Measurements from ENCODE around the gene RGS3.

RGS3 gene

DNA sequence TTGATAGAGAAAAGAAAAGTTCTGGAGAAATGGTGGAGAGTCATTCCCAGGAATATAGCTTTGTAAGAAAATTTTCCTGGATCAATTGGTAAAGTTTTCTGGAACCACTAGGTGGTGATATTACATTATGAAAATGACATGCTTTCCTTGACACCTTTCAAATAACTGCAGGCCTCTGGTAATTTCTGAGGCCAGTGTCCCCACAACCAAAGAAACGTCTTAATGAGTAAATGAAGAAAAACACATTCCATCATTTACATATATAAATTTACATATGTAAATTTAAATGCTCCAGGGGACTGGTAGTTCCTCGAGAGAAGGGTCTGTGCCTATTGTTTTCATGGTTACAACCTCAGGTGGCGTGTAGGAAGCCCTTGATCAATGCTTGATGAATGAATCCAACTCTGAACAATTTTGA, 17.2 kb upstream of the RGS3 start:
- peak; percentile 67 for DNase-seq
- Histone ChIP-seq H2AK5ac (ENCODE audit: low read length, severe bottlenecking) (no peak overlapping the region), H3K23ac (ENCODE audit: low read length in 2 of 2) (no peak overlapping the region), H4K8ac (ENCODE audit: low read length) (no peak overlapping the region), H3K14ac (ENCODE audit: low read length in 2 of 2) (no peak overlapping the region), H3K4me3 (ENCODE audit: insufficient read depth in 1 of 2, low read depth in 1 of 2, low read length in 2 of 2) (no peak overlapping the region), H3K79me1 (replicated peaks; ENCODE audit: low read length, poor library complexity, severe bottlenecking) (no peaks in the 10 kb centered on the region), H2BK15ac (ENCODE audit: low read depth, poor library complexity, severe bottlenecking) (no peak overlapping the region), H3K36me3 (ENCODE audit: control insufficient read depth in 1 of 2, insufficient read depth in 2 of 2, low read depth in 1 of 2, low read length in 2 of 2) (no peaks in the 10 kb centered on the region), H3K4ac (ENCODE audit: low read depth in 1 of 2, low read length in 2 of 2) (no peak overlapping the region), H3K9ac (ENCODE audit: low read length) (no peak overlapping the region), H3K4me1 (ENCODE audit: control insufficient read depth, insufficient read depth, low read depth, low read length) (no peaks in the 10 kb centered on the region), H2AFZ (ENCODE audit: low read depth, low read length) (no peak overlapping the region), H4K91ac (ENCODE audit: low read length) (no peak overlapping the region), H3K27ac (ENCODE audit: low read length, poor library complexity, severe bottlenecking) (no peak overlapping the region), H2BK5ac (ENCODE audit: low read depth, low read length, poor library complexity, severe bottlenecking) (no peak overlapping the region), H3K9me3 (ENCODE audit: control insufficient read depth, low read length) (no peaks in the 10 kb centered on the region), H3K18ac (ENCODE audit: low read depth in 1 of 2, low read length in 2 of 2) (no peak overlapping the region), H2BK120ac (ENCODE audit: low read depth, low read length) (no peak overlapping the region), H2BK12ac (ENCODE audit: low read length in 2 of 2) (no peak overlapping the region), H3K4me2 (ENCODE audit: low read length, poor library complexity, severe bottlenecking) (no peak overlapping the region), H3K27me3 (ENCODE audit: control insufficient read depth in 1 of 2, insufficient read depth in 1 of 2, low read length in 2 of 2) (no peaks in the 10 kb centered on the region)
- WGBS: 80% methylated on average over 2 of the region's 3 CpGs

DNA sequence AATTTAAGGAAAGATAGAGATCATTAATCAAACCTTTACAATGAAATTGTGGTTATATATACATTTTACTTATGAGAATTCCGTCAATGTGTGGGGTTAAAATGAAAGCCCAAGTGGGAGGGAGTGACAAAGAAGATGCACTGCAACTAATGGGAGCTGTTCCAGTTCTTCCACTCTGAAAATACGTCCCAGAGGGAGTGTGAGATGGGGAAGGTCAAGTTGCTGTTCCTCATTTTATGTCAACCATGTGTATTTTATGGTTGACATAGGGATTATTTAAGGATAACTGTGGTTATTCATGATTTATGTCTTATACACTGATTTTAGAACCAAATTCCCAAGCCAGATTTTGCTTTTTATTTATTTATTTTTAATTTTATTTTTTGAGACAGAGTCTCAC, 14.2 kb upstream of the RGS3 start:
- Histone ChIP-seq H2BK12ac (ENCODE audit: low read length in 2 of 2) (no peak overlapping the region), H2AFZ (ENCODE audit: low read depth, low read length) (no peak overlapping the region), H3K4ac (ENCODE audit: low read depth in 1 of 2, low read length in 2 of 2) (no peak overlapping the region), H3K23ac (ENCODE audit: low read length in 2 of 2) (no peak overlapping the region), H3K27me3 (ENCODE audit: control insufficient read depth in 1 of 2, insufficient read depth in 1 of 2, low read length in 2 of 2) (no peaks in the 10 kb centered on the region), H2BK15ac (ENCODE audit: low read depth, poor library complexity, severe bottlenecking) (no peak overlapping the region), H2BK5ac (ENCODE audit: low read depth, low read length, poor library complexity, severe bottlenecking) (no peak overlapping the region), H3K9me3 (ENCODE audit: control insufficient read depth, low read length) (no peaks in the 10 kb centered on the region), H3K4me1 (ENCODE audit: control insufficient read depth, insufficient read depth, low read depth, low read length) (no peaks in the 10 kb centered on the region), H3K36me3 (ENCODE audit: control insufficient read depth in 1 of 2, insufficient read depth in 2 of 2, low read depth in 1 of 2, low read length in 2 of 2) (no peaks in the 10 kb centered on the region), H3K4me3 (ENCODE audit: insufficient read depth in 1 of 2, low read depth in 1 of 2, low read length in 2 of 2) (no peak overlapping the region), H2BK120ac (ENCODE audit: low read depth, low read length) (no peak overlapping the region), H3K4me2 (ENCODE audit: low read length, poor library complexity, severe bottlenecking) (no peak overlapping the region), H4K8ac (ENCODE audit: low read length) (no peak overlapping the region), H3K9ac (ENCODE audit: low read length) (no peak overlapping the region), H4K91ac (ENCODE audit: low read length) (no peak overlapping the region), H3K79me1 (replicated peaks; ENCODE audit: low read length, poor library complexity, severe bottlenecking) (no peaks in the 10 kb centered on the region), H2AK5ac (ENCODE audit: low read length, severe bottlenecking) (peak overlapping the region; percentile 59), H3K14ac (ENCODE audit: low read length in 2 of 2) (no peak overlapping the region), H3K27ac (ENCODE audit: low read length, poor library complexity, severe bottlenecking) (no peak overlapping the region), H3K18ac (ENCODE audit: low read depth in 1 of 2, low read length in 2 of 2) (no peak overlapping the region)
- DNase-seq: no peak
- 61% methylated on average over 2 of the region's 2 CpGs for WGBS

DNA sequence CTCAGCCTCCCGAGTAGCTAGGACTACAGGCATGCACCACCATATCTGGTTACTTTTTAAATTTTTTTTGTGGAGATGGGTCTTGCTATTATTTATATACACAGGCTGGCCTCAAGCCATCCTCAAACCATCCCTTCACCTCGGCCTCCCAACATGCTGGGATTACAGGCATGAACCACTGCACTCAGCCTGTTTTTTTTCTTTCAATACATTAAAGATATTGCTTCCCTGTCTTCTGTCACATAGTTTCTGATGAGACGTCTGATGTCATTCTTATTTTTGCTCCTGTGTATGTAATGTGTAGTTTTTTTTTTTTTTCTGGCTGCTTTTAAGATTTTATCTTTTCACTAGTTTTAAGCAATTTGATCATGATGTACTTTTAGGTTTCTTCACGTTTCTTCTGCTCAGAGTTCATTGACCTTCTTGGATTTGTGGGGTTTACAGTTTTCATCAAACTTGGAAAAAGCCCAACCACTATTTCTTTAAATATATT, 11.4 kb upstream of the RGS3 start:
- Histone ChIP-seq H3K4ac (ENCODE audit: low read depth in 1 of 2, low read length in 2 of 2) (no peak overlapping the region), H2BK15ac (ENCODE audit: low read depth, poor library complexity, severe bottlenecking) (no peak overlapping the region), H3K23ac (ENCODE audit: low read length in 2 of 2) (no peak overlapping the region), H3K4me1 (ENCODE audit: control insufficient read depth, insufficient read depth, low read depth, low read length) (peaks cover 3% of the 10 kb centered on the region), H3K27me3 (ENCODE audit: control insufficient read depth in 1 of 2, insufficient read depth in 1 of 2, low read length in 2 of 2) (no peaks in the 10 kb centered on the region), H3K9ac (ENCODE audit: low read length) (no peak overlapping the region), H2AFZ (ENCODE audit: low read depth, low read length) (no peak overlapping the region), H3K27ac (ENCODE audit: low read length, poor library complexity, severe bottlenecking) (no peak overlapping the region), H3K4me3 (ENCODE audit: insufficient read depth in 1 of 2, low read depth in 1 of 2, low read length in 2 of 2) (no peak overlapping the region), H3K18ac (ENCODE audit: low read depth in 1 of 2, low read length in 2 of 2) (no peak overlapping the region), H3K9me3 (ENCODE audit: control insufficient read depth, low read length) (no peaks in the 10 kb centered on the region), H2BK120ac (ENCODE audit: low read depth, low read length) (no peak overlapping the region), H2BK12ac (ENCODE audit: low read length in 2 of 2) (no peak overlapping the region), H2AK5ac (ENCODE audit: low read length, severe bottlenecking) (no peak overlapping the region), H3K14ac (ENCODE audit: low read length in 2 of 2) (no peak overlapping the region), H4K8ac (ENCODE audit: low read length) (no peak overlapping the region), H3K36me3 (ENCODE audit: control insufficient read depth in 1 of 2, insufficient read depth in 2 of 2, low read depth in 1 of 2, low read length in 2 of 2) (no peaks in the 10 kb centered on the region), H3K4me2 (ENCODE audit: low read length, poor library complexity, severe bottlenecking) (no peak overlapping the region), H2BK5ac (ENCODE audit: low read depth, low read length, poor library complexity, severe bottlenecking) (no peak overlapping the region), H3K79me1 (replicated peaks; ENCODE audit: low read length, poor library complexity, severe bottlenecking) (no peaks in the 10 kb centered on the region), H4K91ac (ENCODE audit: low read length) (no peak overlapping the region)
- DNase-seq: no peak
- WGBS: 64% methylated on average over 3 of the region's 4 CpGs

DNA sequence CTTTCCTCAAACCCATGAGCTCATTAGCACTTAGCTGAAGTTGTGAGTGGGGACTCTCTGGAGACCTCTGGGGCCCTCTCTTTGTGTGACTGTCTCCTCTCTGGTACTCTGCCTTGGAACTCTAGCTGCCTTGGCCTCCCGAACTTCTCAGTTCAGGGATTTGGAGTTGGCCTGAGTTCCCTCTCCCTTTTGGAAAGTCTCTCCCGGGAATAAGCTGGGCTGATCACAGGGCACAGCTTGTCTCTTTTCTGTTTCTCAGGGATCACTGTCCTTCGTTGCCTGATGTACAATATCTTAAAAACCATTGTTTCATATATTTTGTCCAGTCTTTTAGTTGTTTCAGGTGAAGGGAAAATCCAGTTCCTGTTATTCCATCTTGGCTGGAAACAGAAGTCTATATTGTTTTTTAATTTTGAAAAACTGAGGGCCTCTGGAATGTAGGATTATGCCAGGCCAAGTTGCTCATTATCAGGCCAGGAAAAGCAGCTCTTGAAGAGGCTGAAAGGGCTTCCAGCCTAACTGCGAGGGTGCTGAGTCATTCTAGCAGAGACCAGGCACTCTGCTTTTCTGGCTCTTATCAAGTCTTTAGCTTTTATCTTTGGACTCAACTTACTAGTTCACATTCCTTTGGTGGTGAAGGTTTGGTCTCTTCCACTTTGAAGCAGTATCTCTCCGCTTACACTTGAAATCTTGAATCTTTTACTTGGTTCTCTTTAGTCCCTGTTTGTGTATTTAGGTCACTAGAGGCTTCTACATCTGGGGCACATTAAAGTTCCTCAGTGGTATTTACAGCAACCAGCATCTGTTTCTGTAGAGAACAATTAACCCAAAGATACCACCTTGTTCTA, 8.4 kb upstream of the RGS3 start:
- H3K9ac ChIP-seq (ENCODE audit: low read length): peak overlapping the region; percentile 72
- H3K4me1 ChIP-seq (ENCODE audit: control insufficient read depth, insufficient read depth, low read depth, low read length): peaks cover 3% of the 10 kb centered on the region
- peak overlapping the region; percentile 31 for H2BK5ac ChIP-seq (ENCODE audit: low read depth, low read length, poor library complexity, severe bottlenecking)
- no peaks in the 10 kb centered on the region for H3K9me3 ChIP-seq (ENCODE audit: control insufficient read depth, low read length)
- peak overlapping the region; percentile 28 to 77 for H3K18ac ChIP-seq (ENCODE audit: low read depth in 1 of 2, low read length in 2 of 2)
- H4K91ac ChIP-seq (ENCODE audit: low read length): no peak overlapping the region
- H3K14ac ChIP-seq (ENCODE audit: low read length in 2 of 2): no peak overlapping the region
- peak overlapping the region; percentile 3 to 27 for H2BK12ac ChIP-seq (ENCODE audit: low read length in 2 of 2)
- no peak overlapping the region for H3K23ac ChIP-seq (ENCODE audit: low read length in 2 of 2)
- peak; percentile 87 for DNase-seq
- no peak overlapping the region for H2BK15ac ChIP-seq (ENCODE audit: low read depth, poor library complexity, severe bottlenecking)
- H3K79me1 ChIP-seq (replicated peaks; ENCODE audit: low read length, poor library complexity, severe bottlenecking): no peaks in the 10 kb centered on the region
- peak overlapping the region; percentile 73 for H3K27ac ChIP-seq (ENCODE audit: low read length, poor library complexity, severe bottlenecking)
- H4K8ac ChIP-seq (ENCODE audit: low read length): peak overlapping the region; percentile 29
- no peaks in the 10 kb centered on the region for H3K36me3 ChIP-seq (ENCODE audit: control insufficient read depth in 1 of 2, insufficient read depth in 2 of 2, low read depth in 1 of 2, low read length in 2 of 2)
- H2AK5ac ChIP-seq (ENCODE audit: low read length, severe bottlenecking): peak overlapping the region; percentile 86
- peak overlapping the region in 1 of 2 experiments; percentile 34 for H3K4me3 ChIP-seq (ENCODE audit: insufficient read depth in 1 of 2, low read depth in 1 of 2, low read length in 2 of 2)
- H3K4ac ChIP-seq (ENCODE audit: low read depth in 1 of 2, low read length in 2 of 2): peak overlapping the region; percentile 13 to 57
- WGBS: 14% methylated on average over 3 of the region's 5 CpGs
- no peak overlapping the region for H3K4me2 ChIP-seq (ENCODE audit: low read length, poor library complexity, severe bottlenecking)
- H3K27me3 ChIP-seq (ENCODE audit: control insufficient read depth in 1 of 2, insufficient read depth in 1 of 2, low read length in 2 of 2): no peaks in the 10 kb centered on the region
- H2BK120ac ChIP-seq (ENCODE audit: low read depth, low read length): peak overlapping the region; percentile 86
- H2AFZ ChIP-seq (ENCODE audit: low read depth, low read length): no peak overlapping the region

Data from mesenchymal stem cell (in vitro differentiated cells and primary cell).